NCI-H146 treated with DMSO at 0.1 percent for 48 hours (cell line): Measurements from ENCODE around the gene UBE4B.

Experiments
- DNase-seq: peaks from one replicate; lab custom pipeline; 2025; ENCODE audit not compliant: unreplicated experiment; lab: John Stamatoyannopoulos, UW

Gene UBE4B

DNA sequence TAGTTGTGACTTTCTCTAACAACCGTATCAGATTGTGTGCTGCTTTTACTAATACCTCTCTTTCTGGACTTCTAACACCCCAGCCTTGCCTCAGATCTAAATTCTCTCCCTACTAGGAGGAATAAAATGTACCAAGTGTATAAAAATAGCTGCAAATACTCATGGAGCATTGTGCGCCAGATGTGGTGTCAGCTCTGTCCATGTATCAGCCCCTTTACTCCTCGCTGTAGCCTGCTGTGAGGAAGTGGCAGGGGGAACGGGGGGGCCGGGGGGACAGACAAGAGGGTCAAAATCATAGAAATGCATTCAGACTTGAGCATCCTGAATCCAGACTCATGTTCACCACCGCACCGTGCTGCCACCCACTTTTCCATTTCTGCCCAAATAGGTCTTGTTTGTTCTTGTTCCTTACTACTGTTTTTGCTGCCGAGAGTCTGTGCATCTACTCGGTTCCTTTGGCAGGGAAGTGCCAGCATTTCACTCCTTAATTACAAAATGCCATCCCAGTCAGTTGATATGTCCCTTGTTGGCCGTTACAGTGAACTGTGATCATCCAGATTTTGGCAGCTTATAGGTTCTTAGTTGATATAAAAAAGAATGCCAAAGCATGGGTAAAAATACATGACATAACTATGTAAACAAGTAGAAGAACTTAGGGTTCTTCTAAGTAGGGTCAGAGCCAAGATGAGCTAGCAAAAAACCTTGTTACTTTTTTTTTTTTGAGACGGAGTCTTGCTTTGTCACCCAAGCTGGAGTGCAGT, 76.4 kb downstream of the UBE4B start:
- DNase-seq: no peak

DNA sequence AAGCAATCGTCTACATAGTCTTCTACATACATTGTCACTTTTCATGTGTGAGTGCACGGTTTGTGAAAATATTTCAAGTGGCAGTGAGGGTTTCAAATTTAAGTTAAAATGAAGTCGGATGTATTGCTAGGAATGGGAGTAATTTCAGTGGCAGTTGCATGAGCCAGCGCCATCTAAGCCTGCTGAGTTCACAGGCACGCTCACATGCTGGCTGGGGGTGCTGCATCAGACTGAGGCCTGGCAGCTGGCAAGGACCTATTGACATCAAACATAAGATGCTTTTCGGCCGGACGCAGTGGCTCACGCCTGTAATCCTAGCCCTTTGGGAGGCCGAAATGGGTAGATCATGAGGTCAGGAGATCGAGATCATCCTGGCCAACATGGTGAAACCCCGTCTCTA, 80.7 kb downstream of the UBE4B start:
- DNase-seq: no peak

DNA sequence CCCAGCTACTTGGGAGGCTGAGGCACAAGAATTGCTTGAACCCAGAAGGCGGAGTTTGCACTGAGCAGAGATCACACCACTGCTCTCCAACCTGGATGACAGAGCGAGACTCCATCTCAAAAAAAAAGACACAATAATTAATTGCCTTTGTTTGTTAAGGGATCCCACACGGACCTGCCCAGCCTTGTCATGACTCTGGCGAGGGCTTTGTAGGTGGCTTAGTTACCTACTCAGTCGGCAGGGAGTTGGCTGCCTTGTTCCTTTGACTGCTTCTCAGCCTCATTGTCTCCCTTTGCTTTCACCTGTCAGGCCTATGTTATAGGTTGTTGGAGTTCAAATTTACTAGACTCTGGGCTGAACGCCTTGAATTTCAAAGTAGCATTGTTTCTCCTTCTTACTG, 82.0 kb downstream of the UBE4B start:
- no peak for DNase-seq

DNA sequence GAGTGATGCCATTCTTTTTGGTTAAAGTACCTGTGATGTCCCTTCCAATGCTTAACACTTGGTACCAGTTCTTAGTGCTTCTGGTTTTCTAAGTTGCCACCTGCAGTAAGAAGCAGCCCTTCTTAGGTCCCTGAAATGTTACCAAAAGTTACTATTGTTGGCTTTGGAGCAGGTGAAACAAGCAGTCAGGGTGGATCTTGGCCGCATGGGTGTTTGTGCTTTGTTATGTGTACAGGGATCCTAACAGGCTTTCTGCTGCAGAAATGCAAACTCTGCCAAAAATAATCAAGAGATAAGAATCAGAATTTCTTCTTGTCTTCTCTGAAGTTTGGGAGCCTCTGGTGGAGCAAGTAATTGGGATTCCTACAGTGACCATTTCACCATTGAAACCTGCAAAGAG, 84.4 kb downstream of the UBE4B start:
- no peak for DNase-seq

DNA sequence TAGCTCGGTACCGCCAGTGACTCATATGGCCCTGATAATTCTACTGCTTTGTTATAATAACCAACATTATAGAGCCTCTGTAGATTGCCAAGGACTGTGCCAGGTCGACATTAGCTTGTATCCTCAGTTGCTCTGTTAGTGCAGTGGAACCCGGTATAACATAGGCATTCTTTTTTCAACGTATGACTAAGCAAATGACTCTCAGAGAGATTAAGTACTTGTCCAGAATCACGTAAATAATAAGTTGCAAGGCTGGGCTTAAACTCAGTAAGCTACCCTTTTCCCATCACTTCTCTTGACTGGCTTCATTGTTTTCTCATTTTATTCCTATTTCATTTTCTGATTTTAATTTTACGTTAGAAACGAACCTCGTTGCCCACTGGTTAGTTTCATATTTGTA, 85.1 kb downstream of the UBE4B start:
- DNase-seq: no peak

DNA sequence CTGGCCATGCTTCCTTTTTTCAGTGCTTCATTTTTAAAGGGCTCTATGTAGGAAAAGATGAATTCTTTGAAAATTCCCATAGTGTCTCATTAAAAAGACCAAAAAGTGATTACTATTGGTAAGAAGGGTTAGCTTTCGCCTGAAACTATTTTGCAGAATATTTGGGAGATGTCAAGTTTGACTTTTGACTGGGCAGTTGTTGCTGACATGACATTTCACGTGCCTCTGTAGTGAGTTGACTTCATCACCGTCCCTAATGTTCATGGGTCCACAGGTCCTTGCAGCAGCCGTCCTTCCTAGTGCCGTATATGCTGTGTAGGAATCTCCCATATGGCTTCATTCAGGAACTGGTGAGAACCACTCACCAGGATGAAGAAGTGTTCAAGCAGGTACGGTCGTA, 88.9 kb downstream of the UBE4B start:
- no peak for DNase-seq

DNA sequence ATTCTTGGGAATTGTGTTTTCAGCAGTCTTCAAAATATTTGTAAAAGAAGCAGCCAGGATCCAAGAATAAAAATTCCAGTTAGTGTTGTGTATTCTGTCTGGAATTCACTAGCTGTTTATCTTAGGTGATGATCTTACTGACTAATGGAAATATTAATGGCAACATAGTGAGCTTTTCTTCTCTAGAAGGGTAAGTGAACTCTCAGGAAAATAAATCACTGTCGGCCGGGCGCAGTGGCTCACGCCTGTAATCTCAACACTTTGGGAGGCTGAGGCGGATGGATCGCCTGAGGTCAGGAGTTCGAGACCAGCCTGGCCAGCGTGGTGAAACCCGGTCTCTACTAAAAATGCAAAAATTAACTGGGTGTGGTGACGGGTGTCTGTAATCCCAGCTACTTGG, 90.2 kb downstream of the UBE4B start:
- no peak for DNase-seq

DNA sequence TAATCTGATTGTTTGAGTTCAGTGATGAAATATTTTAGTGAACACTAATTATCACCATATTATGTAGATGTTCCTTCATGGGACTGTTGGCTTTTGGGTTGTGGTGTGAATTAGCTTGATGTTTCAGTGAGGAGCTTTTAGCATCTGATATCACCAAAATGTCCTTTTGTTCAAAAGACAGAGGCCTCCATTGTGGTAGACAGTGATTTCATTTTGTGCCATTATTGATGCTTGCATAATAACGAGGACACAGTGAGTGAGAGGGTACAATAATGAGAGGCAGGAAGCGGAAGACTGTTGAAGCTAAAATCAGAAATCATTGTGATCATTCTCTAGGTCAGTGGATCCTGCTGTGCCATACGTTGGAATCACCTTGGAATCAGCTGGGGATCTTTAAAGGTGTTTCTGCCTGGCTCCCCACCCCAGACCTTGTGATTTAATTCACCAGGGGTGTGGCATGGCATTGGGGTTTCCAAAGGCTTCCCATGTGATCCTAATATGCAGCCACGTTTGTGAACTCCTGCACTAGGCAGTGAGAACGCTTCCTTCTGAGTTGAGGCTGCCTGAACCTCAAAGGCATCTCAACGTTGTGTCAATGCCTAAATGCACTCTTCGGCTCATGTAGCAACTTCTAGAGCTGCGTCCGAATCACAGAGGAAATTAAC, 95.5 kb downstream of the UBE4B start:
- no peak for DNase-seq

DNA sequence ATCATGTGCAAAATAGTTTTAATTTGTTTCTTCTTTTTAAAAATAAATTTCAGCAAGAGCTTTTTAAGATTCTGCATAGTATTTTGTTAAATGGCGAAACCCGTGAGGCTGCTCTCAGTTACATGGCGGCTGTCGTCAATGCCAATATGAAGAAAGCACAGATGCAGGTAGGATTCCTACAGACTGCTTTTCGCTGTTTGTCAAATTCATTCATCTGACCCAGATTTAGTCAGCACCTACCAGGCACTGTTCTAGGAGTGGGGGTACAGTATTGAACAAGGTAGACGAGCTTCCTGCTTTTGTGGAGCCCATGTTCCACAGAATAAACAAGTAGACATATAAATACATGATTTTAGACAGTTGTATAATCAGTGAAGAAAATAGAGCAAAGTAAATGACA, 99.6 kb downstream of the UBE4B start:
- no peak for DNase-seq

DNA sequence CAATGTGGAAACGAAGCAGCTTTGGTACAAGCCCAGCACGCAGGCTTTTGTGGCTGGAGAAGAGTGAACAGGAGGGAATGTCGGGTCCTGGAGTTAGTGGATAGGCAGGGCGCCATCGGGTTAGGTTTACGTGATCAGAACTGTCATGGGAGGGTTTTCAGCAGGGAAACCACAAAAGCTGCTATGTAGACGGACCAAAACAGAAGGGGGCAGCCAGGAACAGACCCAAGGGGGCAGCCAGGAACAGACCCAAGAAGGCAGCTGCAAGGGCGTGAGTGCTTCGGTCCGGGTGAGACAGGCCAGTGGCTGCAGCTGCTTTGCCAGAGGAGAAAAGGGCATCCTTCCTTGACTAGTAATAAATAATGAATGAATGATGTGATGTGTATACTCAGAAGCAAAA, 100.1 kb downstream of the UBE4B start:
- DNase-seq: no peak

DNA sequence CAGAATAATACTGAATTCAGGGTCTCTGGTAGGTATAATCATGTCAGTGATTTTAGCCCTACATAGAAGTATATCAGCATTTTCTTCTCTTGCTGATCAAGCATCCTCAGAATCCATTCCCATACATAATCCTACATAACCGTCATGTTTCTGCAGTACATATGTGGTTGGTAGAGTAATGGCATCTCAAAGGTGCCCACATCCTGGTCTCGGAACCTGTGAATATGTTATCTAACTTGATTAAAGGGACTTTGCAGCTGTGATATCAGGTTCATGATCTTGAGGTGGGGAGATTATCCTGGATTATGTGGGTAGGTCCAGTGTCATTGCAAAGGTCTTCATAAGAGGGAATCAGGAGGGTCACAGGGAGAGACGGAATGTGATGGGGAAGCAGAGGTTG, 108.2 kb downstream of the UBE4B start:
- DNase-seq: no peak

DNA sequence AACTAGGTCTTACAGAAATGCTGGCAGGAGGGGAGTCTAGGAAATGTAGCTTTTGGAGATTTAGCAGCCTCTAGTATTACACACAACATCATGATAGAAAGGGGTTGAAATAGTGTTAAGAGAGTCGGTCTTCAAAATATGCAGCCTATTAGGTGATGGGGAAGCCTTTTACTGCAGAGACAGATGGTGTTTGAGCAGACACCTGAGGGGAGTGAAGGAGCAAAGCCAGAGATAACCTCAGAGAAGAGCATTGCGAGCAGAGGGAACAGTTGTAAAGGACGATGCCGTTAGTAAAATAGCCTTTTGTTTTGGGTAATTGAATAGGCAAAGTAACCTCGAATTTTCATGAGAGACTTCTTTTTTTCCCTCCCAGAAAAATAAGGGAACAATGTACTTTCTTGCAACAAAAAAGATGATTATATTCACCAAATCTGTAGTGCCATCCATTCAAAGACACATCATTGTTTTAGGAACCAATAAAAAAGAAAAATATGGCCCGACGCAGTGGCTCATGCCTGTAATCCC, 111.3 kb downstream of the UBE4B start:
- no peak for DNase-seq

DNA sequence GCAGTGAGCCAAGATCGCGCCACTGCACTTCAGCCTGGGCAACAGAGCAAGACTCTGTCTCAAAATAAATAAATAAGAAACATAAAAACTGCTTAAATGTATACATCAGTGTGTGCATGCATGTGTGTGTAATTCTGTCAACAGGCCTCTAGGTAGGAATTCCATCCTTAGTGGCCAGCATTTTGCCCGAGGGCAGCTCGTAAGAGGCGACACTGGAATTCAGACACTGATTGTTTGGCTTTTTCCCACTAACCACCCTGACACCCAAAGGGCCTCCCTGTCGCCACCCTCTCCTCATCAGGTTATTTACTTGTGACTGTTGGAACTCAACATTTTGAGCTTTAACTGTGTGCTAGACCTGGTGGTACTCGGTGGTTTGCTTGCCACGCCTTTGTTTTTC, 113.6 kb downstream of the UBE4B start:
- no peak for DNase-seq

DNA sequence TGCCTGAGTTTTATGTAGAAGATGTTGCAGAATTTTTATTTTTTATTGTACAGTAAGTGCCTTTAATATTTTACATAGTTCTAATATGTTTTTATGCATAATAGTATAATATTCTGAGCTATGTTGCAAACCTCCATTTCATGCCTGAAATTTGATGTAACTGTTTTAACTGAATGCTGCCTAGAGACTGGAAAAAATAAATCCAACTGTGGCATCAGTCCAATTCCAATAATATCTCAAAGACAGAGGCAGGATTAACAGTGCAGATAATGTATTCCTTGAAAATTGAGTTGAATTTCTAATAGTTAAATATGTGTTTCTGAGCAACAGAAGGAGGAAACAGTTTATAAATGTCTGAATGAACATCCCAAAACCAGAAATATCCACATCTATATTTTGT, 116.5 kb downstream of the UBE4B start:
- no peak for DNase-seq

DNA sequence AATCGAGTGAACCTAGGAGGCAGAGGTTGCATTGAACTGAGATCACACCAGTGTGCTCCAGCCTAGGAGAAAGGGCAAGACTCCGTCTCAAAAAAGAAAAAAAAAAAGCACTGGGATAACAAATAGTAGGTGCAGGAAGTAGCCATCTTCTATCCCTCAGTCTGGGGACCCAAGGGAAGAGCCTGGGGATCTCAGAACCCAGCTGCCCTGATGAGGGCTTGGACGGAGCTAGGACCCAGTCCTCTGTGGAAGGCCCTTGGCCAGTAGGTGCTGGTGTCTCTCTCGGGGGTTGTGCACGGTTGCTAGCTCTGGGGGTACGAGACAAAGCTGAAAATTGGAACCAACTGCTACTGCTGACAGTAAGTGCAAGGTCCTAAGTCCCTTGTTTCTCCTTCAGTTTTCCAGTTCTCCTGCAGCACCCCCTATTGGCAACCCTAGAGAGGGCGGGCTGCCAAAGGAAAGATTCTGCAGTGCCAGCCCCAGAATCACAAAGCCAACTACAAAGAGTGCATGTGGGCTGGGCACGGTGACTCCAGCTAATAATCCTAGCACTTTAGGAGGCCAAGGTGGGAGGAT, 120.0 kb downstream of the UBE4B start:
- DNase-seq: no peak

DNA sequence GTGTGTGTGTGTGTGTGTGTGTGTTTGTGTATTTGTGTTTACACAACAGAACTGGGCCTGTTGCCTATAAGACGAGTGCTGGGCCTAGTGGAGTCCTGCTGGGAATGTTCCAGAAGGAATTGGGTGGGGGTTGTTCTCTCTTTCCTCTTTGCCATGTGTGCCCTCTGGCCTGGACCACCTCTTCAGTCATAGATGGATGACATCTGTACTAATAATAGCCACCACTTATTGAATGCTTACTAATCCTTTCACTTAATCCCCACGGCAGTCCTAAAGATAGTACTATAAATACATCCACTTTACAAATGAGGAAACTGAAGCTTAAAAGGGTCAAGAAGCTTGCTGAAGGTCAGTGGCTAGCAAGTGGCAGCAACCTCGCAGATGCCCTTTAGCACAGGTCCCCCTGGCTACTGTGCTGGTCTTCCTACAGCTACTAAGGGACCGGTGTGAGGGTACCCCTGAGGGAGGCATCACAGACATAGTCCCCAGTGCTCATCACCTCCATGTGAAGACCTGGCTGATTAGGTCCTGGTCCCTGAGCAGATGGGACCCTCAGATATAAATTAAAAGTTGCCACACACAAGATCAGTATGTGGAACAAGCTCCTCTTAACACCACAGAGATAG, 122.4 kb downstream of the UBE4B start:
- no peak for DNase-seq

DNA sequence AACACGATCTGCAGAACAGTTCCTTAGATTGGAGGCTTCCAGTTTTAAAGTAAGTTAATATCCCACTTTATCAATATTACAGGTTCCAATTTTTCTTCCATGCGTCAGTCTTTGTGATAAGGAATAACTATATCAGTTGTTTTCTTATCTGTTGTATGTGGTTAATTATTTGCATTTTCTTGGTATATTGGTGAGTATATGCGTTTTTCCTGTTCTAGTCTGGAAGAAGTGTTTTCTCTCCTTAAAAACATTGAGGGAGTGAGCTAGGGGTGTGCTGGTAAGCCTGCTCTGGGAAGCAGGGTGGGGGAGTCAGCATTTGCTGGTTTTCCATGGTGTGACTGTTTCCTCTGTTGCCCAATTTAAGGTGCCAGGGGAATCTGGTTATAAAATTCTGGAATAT, 127.4 kb downstream of the UBE4B start:
- DNase-seq: no peak

DNA sequence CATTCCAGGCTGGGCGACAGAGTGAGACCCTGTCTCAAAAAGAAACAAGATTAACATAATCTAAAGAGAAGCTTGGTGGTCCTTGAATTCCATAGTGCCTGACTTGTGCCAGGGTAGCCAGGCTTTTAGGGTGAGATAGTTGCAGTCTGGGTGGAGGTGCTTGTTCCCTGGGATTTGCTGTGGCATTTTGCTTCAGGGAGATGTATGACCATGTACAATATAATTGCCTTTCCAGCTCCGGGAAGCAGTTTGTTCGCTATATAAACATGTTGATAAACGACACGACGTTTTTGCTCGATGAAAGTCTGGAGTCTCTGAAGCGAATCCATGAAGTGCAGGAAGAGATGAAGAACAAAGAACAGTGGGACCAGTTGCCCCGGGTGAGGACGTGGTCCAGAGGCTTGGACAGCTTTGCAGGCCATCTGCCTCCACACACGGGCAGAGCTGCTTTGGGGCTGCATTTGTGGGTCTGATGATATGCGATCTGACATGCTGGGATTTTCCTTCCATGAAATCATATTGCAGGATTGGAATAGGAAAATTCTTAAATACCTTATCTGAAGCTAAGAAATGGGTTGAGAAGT, 128.2 kb downstream of the UBE4B start:
- no peak for DNase-seq

DNA sequence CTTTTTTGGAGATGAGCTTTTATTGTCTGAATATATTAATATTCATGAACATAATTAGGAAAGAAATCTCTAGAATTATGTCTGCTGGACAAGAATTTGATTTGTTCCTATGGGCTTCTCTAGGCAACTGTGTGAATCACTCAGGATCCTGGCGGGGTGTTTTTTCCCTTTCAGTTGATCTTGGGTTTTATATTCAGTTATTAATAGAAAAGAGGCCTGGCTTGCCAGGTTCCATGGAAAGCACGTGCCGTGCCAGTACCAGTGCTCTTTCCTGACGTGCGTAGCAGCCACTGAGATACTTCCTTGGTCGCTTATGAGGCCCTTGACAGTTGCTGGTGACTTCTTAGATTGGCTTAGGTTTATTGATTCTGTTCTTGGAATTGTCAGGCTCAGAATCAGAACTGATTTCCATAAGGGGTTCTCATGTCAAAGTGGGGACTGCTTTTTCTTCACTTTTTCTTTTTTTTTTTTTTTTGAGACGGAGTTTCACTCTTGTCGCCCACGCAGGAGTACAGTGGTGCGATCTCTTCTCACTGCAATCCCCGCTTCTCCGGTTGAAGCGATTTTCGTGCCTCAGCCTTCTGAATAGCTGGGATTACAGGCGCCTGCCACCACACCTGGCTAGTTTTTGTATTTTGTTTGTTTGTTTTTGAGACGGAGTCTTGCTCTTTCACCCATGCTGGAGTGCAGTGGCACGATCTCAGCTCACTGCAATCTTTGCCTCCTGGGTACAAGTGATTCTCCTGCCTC, 129.0 kb downstream of the UBE4B start:
- DNase-seq: no peak

DNA sequence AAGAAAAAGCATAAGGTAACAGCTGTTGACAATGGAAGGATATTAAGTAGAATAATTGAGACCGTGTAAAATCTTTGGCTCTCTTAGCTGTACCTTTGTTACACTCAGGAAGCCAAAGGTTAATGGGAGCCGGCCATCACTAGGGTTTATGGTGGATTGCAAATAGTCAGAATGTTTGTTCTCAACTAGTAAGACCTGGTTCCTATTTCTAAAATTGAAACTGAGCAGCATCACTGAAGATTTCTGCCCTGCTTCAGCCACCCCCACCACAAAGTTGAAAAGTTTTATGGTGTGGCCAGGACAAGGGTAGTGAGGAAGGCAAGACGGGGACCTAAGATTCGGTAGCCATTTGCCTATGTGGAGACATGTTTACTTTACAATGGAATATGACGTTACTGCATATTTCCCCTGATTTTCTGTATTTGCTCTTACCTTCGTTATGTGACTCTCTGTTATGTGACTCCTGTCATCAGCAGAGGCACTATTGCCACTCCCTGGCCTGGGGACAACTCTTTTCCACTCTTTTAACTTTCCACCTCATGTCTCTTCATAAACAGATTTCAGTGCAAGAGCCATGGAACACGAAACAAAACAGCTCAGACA, 136.3 kb downstream of the UBE4B start:
- no peak for DNase-seq

DNA sequence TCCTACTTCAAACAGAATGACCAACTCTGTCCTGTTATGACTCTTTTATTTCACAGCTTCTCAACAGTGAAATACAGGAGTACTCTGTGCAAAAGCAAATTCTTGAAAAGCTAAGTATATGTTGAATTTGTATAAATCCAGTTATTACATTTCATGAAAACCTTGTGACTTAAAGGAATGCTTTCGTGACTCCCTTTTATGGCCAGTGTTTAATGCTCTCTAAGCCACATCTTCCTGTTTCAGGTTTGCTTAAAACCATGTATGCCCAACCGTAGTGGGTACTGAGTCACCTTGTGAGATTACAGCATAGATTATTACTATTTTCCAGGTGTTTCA, 137.4 kb downstream of the UBE4B start:
- DNase-seq: no peak
